SU-DHL-6 (cell line): ENCODE data around the gene SOX6.

Experiments used
- H2AFZ ChIP-seq: fragments of 200-600 bp; sonication (generic); 2 replicates; pipeline ENCODE4 v1.6.1; 2014; ENCODE audit warnings: low read depth, mild to moderate bottlenecking, moderate library complexity, mixed read lengths, antibody characterized with exemption, low read length; ENCODE audit not compliant: severe bottlenecking
- H3F3A ChIP-seq: fragments of 200-600 bp; shearing (Covaris generic); 2 replicates; pipeline ENCODE4 v1.6.0; 2016; ENCODE audit warnings: antibody characterized with exemption, mild to moderate bottlenecking; ENCODE audit not compliant: insufficient read depth
- H3K27ac ChIP-seq: fragments of 200-600 bp; sonication (generic); 2 replicates; pipeline ENCODE4 v1.5.1; 2016; ENCODE audit warnings: low read depth, mild to moderate bottlenecking, low read length, moderate library complexity, mixed read lengths
- H3K27me3 ChIP-seq: fragments of 200-600 bp; sonication (generic), shearing (Covaris generic); 2 replicates; pipeline ENCODE4 v1.6.0; 2014; ENCODE audit warnings: mild to moderate bottlenecking, low read length
- H3K36me3 ChIP-seq: fragments of 200-600 bp; sonication (generic); 2 replicates; pipeline ENCODE4 v1.6.1; 2014; ENCODE audit warnings: mild to moderate bottlenecking, low read length, mixed read lengths
- H3K4me2 ChIP-seq: fragments of 300-600, 200-600 bp; shearing (Covaris generic), sonication (generic); 2 replicates; pipeline ENCODE4 v1.6.0; 2014; ENCODE audit warnings: low read length, low read depth, mild to moderate bottlenecking; ENCODE audit not compliant: poor library complexity, severe bottlenecking
- H3K4me3 ChIP-seq: fragments of 200-600 bp; sonication (generic); 2 replicates; pipeline ENCODE4 v1.5.1; 2014; ENCODE audit warnings: antibody characterized with exemption, low read length, mild to moderate bottlenecking, mixed read lengths; ENCODE audit not compliant: insufficient read depth, poor library complexity, severe bottlenecking
- H3K79me2 ChIP-seq: fragments of 200-600 bp; sonication (generic); 2 replicates; pipeline ENCODE4 v1.6.1; 2014; ENCODE audit warnings: mild to moderate bottlenecking, low read length, moderate library complexity; ENCODE audit not compliant: insufficient read depth
- H3K9ac ChIP-seq: fragments of 200-600 bp; sonication (generic); 2 replicates; pipeline ENCODE4 v1.7.0; 2014; ENCODE audit warnings: mild to moderate bottlenecking, low read length
- H3K9me2 ChIP-seq: fragments of 200-600 bp; sonication (generic); replicated peaks from 2 replicates; pipeline ENCODE4 v1.6.1; 2014; ENCODE audit warnings: low read length; ENCODE audit not compliant: insufficient read depth
- H3K9me3 ChIP-seq: fragments of 200-600 bp; sonication (generic); 2 replicates; pipeline ENCODE4 v1.6.1; 2014; ENCODE audit warnings: low read length, mixed read lengths; ENCODE audit not compliant: insufficient read depth
- H4K20me1 ChIP-seq: fragments of 200-600 bp; sonication (generic); 2 replicates; pipeline ENCODE4 v1.6.1; 2014; ENCODE audit warnings: low read depth, mild to moderate bottlenecking, antibody characterized with exemption, low read length, moderate library complexity, mixed read lengths
- EZH2phosphoT487 ChIP-seq: fragments of 200-600 bp; sonication (generic), shearing (Covaris generic); conservative IDR thresholded peaks from 2 replicates; pipeline ENCODE4 v1.6.1; 2018; ENCODE audit warnings: mild to moderate bottlenecking, antibody characterized with exemption, low read length, moderate library complexity, mixed read lengths
- TF ChIP-seq, protein P1 (sequence below): fragments of 200-600 bp; sonication (generic); IDR thresholded peaks from one replicate; pipeline ENCODE4 v1.5.1; 2017; ENCODE audit warnings: antibody characterized with exemption, mild to moderate bottlenecking, low read length, moderate library complexity; ENCODE audit not compliant: insufficient read depth, poor library complexity, severe bottlenecking

Gene SOX6

GRCh38 chr11:16009021-16009420 lies 347.3 kb downstream of the SOX6 start:
- no peak overlapping the region for H3K4me2 ChIP-seq
- H3K4me3 ChIP-seq: no peak overlapping the region
- no peaks in the 10 kb centered on the region for H4K20me1 ChIP-seq
- TF ChIP-seq EZH2phosphoT487: no peak
- TF ChIP-seq, protein P1, sequence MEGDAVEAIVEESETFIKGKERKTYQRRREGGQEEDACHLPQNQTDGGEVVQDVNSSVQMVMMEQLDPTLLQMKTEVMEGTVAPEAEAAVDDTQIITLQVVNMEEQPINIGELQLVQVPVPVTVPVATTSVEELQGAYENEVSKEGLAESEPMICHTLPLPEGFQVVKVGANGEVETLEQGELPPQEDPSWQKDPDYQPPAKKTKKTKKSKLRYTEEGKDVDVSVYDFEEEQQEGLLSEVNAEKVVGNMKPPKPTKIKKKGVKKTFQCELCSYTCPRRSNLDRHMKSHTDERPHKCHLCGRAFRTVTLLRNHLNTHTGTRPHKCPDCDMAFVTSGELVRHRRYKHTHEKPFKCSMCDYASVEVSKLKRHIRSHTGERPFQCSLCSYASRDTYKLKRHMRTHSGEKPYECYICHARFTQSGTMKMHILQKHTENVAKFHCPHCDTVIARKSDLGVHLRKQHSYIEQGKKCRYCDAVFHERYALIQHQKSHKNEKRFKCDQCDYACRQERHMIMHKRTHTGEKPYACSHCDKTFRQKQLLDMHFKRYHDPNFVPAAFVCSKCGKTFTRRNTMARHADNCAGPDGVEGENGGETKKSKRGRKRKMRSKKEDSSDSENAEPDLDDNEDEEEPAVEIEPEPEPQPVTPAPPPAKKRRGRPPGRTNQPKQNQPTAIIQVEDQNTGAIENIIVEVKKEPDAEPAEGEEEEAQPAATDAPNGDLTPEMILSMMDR: no peak
- H3F3A ChIP-seq: no peaks in the 10 kb centered on the region
- no peaks in the 10 kb centered on the region for H3K9me3 ChIP-seq
- H3K9me2 ChIP-seq: no peaks in the 10 kb centered on the region
- no peaks in the 10 kb centered on the region for H3K27me3 ChIP-seq
- H3K36me3 ChIP-seq: no peaks in the 10 kb centered on the region
- H3K79me2 ChIP-seq: no peaks in the 10 kb centered on the region
- no peak overlapping the region for H3K9ac ChIP-seq
- H3K27ac ChIP-seq: no peak overlapping the region
- no peak overlapping the region for H2AFZ ChIP-seq

DNA sequence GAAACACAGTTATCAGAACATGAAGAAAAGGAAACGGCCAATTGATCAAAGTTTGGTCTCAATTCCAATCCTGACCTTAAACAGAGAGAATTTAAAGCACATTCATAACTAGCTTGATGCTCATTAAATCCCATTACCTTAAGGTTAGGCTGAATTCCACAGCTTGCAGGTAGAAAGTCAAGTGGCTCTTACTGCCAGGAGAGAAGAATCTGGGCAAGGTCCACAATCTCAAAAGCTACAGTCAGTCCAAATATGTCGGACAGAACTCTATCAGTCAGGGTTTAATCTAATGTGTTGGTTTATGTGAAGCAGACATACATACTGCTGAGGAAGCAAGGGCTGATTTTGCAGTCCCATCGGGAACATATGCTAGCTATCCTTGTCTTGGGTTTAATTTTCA lies 348.8 kb downstream of the SOX6 start:
- Histone ChIP-seq H3K9me3 (no peaks in the 10 kb centered on the region), H3K9ac (no peak overlapping the region), H3F3A (no peaks in the 10 kb centered on the region), H3K79me2 (no peaks in the 10 kb centered on the region), H2AFZ (no peak overlapping the region), H3K27me3 (no peaks in the 10 kb centered on the region), H3K36me3 (no peaks in the 10 kb centered on the region), H3K4me2 (no peak overlapping the region), H3K4me3 (no peak overlapping the region), H3K9me2 (no peaks in the 10 kb centered on the region), H3K27ac (no peak overlapping the region), H4K20me1 (no peaks in the 10 kb centered on the region)
- TF ChIP-seq, protein P1: no peak
- no peak for TF ChIP-seq EZH2phosphoT487

DNA sequence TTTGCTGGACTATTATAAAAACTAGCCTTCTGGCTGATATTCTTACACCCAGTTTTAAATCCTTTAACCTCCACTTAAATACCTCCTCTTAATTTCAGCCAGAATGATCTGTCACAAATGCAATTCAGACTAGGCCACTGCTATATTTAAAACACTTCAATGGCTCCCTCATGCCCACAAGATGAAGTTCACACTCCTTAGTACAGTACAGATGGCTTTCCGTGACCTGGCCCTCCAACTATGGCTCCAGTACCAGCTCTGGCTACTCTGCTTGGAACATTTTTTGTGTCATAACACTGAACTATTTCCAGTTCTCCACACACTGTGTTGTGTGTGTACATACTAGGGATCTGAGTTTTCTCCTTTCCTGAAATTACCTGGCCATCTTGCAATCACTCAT lies 353.4 kb downstream of the SOX6 start:
- Histone ChIP-seq H3K27me3 (no peaks in the 10 kb centered on the region), H3K36me3 (no peaks in the 10 kb centered on the region), H4K20me1 (no peaks in the 10 kb centered on the region), H3K4me2 (no peak overlapping the region), H3K79me2 (no peaks in the 10 kb centered on the region), H3K27ac (no peak overlapping the region), H3K9ac (no peak overlapping the region), H3K9me2 (no peaks in the 10 kb centered on the region), H2AFZ (no peak overlapping the region), H3K4me3 (no peak overlapping the region), H3K9me3 (no peaks in the 10 kb centered on the region), H3F3A (no peaks in the 10 kb centered on the region)
- TF ChIP-seq, protein P1: no peak
- TF ChIP-seq EZH2phosphoT487: no peak

- Histone ChIP-seq H4K20me1 (no peaks in the 10 kb centered on the region), H3K9me2 (no peaks in the 10 kb centered on the region), H3K9me3 (no peaks in the 10 kb centered on the region), H3K36me3 (no peaks in the 10 kb centered on the region), H3K4me2 (no peak overlapping the region), H2AFZ (no peak overlapping the region), H3K9ac (no peak overlapping the region), H3K79me2 (no peaks in the 10 kb centered on the region), H3F3A (no peaks in the 10 kb centered on the region), H3K4me3 (no peak overlapping the region), H3K27ac (no peak overlapping the region), H3K27me3 (no peaks in the 10 kb centered on the region)
- TF ChIP-seq, protein P1: no peak
- TF ChIP-seq EZH2phosphoT487: no peak
Measured at GRCh38 chr11:16001899-16002426, 354.4 kb downstream of the SOX6 start.
